Measurements from ENCODE around the gene HPCAL4.
A peak's percentile ranks its signal among the peaks of the same experiment; 100 is the strongest.

- TF ChIP-seq, protein P1, sequence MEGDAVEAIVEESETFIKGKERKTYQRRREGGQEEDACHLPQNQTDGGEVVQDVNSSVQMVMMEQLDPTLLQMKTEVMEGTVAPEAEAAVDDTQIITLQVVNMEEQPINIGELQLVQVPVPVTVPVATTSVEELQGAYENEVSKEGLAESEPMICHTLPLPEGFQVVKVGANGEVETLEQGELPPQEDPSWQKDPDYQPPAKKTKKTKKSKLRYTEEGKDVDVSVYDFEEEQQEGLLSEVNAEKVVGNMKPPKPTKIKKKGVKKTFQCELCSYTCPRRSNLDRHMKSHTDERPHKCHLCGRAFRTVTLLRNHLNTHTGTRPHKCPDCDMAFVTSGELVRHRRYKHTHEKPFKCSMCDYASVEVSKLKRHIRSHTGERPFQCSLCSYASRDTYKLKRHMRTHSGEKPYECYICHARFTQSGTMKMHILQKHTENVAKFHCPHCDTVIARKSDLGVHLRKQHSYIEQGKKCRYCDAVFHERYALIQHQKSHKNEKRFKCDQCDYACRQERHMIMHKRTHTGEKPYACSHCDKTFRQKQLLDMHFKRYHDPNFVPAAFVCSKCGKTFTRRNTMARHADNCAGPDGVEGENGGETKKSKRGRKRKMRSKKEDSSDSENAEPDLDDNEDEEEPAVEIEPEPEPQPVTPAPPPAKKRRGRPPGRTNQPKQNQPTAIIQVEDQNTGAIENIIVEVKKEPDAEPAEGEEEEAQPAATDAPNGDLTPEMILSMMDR (IDR thresholded peaks at IDR 0.05): peak; percentile 23 to 53 (median 49)
- no peak for TF ChIP-seq POLR2AphosphoS5 (IDR thresholded peaks at IDR 0.05; ENCODE audit: insufficient read depth in 1 of 2, low read depth in 1 of 2)
- no peak for TF ChIP-seq POLR2A (IDR thresholded peaks at IDR 0.05)
Observed at GRCh38 chr1:39657923-39658485, 33.2 kb downstream of the HPCAL4 start.

Measured in vagina (tissue), 2 donors.